Activated gamma-delta T cell treated with anti-CD3 and anti-CD28 coated beads, Interleukin-2, amount 50 U/mL, for 16 hours (primary cell): ENCODE data around the gene NCOA4.
"Not testable (repeated sequence)": the region's sequence is repeated elsewhere in the genome, so short reads cannot be mapped to it uniquely, and the experiment has no call there.

Experiments used
- DNase-seq: peaks from one replicate; pipeline ENCODE4 v3.0.0-alpha.2; 2020; ENCODE audit warnings: low read depth

The NCOA4 gene

GRCh38 chr10:46052057-46052790 is 21.8 kb upstream of the NCOA4 start:
- DNase-seq: no peak

DNA sequence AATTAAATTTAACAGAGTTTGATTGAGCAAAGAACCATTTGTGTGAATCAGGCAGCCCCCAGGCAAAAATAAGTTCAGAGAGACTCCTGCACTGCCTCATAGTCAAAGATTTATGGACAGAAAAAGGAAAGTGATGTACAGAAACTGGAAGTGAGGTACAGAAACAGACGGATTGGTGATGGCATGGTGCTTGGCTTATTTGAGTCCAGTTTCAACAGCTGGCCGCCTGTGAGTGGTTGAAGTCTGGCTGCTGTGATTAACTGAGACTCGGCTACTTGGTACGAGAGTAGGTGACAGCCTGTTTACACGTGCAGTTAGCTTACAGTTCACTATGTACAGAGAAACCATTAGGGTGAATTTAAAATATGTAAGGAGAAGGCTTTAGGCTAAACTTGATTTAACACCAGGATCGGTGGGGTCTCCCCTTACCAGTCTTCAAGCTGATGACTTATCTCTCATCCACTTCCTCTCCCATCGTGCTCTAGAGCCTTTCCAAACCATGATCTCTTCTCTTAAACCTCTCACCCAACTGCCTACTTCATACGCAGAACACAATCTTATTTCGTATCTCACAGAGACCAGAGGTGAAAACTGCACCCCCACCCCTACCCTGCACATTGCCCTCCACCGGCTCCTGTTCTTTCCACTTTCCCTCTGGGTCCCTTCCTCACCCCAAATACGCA is 20.7 kb upstream of the NCOA4 start:
- no peak for DNase-seq

- DNase-seq: not testable (repeated sequence)
Observed at GRCh38 chr10:46049497-46049831, 19.0 kb upstream of the NCOA4 start.

GRCh38 chr10:46048152-46048551 is 17.7 kb upstream of the NCOA4 start:
- DNase-seq: no peak

DNA sequence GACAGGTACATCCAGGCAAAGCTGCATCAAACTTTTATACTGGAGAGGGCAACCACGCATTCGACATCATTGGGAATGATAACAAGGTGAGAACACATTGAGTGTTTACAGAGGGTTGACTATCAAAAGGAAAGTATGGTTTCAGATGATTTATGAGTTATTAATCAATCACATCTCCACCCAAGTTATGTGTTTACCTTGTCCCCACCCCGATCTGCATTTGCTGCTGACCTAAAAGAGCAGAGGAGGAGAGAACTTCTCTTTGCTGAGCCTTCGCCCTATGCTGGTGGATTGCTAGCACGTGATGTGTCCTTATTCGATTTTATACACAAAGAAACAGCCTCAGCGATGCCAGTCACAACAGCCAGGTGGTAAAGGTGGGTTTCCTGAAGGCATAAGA is 15.8 kb upstream of the NCOA4 start, which contains the start of gene MSMB:
MSMB (minus strand) TSS at position 9 of the 400 bp plus-strand sequence. CDS start 32 bp downstream, outside the sequence.
- DNase-seq: no peak

GRCh38 chr10:46042527-46042926 is 12.1 kb upstream of the NCOA4 start:
- no peak for DNase-seq

DNA sequence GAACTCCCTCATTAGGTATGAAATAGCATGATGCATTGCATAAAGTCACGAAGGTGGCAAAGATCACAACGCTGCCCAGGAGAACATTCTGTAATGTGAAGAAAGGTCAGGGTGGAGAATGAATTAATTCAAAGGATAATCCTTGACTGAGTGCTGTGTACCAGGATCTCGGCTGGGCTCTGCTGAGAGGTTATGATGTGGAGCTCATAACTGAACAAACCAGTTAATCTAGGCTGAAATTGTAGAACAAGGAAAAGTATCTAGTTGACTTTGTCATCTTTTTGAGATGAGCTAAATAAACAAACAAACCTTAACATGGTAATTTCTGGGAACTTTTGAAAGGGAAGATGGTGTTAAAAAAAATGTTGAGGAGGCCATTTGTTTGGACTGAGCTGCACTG is 9.6 kb upstream of the NCOA4 start:
- DNase-seq: no peak

GRCh38 chr10:46037107-46037825 is 6.8 kb upstream of the NCOA4 start:
- DNase-seq: no peak

- no peak for DNase-seq
Observed at GRCh38 chr10:46035923-46036849, 5.8 kb upstream of the NCOA4 start.

- no peak for DNase-seq
Observed at GRCh38 chr10:46033602-46034011, 3.2 kb upstream of the NCOA4 start.

- no peak for DNase-seq
Observed at GRCh38 chr10:46031648-46032532, 1.5 kb upstream of the NCOA4 start.

- DNase-seq: no peak
Observed at GRCh38 chr10:46029461-46030030, 877 bp downstream of the NCOA4 start.

DNA sequence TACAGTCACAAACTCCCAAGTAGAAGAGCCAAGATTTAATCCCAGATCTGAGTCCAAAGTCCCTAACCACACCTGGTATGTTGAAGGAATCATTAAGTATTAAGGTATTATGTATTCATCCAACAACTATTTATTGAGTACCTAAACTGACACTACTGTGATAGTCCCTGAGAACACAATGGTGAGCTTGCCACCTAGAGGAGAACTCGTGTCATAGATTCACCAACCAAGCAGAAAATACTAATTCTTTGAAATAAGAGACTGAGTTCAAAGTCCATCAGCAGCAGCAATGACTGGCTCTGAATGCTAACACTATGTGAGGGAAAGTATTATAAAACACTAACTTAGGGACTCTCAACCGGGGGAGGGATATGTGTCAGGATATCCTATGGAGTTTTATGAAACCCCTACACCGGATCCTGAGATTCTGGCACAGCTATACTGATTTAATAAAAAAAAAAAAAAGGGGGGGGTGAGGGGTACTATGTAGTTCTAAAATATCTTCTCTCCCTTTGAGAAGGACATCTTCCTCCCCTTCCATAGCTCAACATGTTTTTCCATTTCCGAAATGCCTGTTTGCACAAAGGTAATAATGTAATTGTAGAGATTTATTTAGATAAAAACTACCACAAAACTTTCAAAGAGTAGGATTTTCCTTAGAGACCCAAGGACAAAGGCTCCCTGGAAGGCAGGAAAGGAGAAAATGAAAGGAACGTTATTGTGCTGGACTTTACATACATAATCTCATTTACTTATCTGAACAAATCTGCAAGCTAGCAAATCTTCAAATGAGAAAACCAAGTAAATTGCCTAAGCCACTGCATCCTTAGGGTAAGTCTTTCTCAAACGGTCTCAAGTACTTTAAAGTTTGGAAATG is 1.6 kb downstream of the NCOA4 start:
- no peak for DNase-seq

DNA sequence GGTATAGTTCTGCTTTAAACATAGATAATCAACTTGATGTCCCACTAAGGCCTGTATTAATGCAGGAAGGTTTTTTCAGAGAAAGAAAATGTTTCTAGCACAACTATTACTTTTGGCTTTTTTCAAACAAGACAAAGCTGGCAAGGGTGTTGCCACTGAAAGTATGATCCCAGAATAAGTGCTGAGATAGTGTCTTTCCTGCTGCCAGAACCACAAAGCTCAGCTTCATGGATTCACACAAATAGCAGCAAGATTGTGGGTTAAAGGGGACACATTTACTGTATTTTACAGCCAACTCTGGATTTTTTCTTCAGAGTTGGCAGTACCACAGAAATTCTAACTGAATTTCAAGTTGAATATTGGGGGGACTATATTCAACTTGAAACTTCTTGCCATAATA is 4.3 kb downstream of the NCOA4 start:
- no peak for DNase-seq

- DNase-seq: no peak
Observed at GRCh38 chr10:46025406-46025805, 5.0 kb downstream of the NCOA4 start.

GRCh38 chr10:46024948-46025347 is 5.5 kb downstream of the NCOA4 start:
- no peak for DNase-seq

GRCh38 chr10:46022978-46023702 is 7.3 kb downstream of the NCOA4 start:
- peak; percentile 65 for DNase-seq

- DNase-seq: no peak
Observed at GRCh38 chr10:46020344-46020657, 10.1 kb downstream of the NCOA4 start.
